Kidney epithelial cell (primary cell): ENCODE measurements around the gene MYO16. TPM values are rescaled to one million over a fixed set of nuclear protein-coding genes. Genes with fewer than 3 reads are reported as not detected.
A peak's percentile ranks its signal among the peaks of the same experiment; 100 is the strongest.
"Not testable (repeated sequence)": the region's sequence is repeated elsewhere in the genome, so short reads cannot be mapped to it uniquely, and the experiment has no call there.

Experiments used
- DNase-seq: peaks from one replicate; pipeline ENCODE4 v3.0.0-alpha.2; 2010; ENCODE audit warnings: low read depth
- H3K27me3 ChIP-seq: 2 replicates; pipeline ENCODE4 v1.6.0; 2011; ENCODE audit warnings: low read length; ENCODE audit not compliant: control insufficient read depth, insufficient read depth
- H3K36me3 ChIP-seq: 2 replicates; pipeline ENCODE4 v1.5.1; 2011; ENCODE audit warnings: low read length; ENCODE audit not compliant: control insufficient read depth, insufficient read depth
- H3K4me3 ChIP-seq: 2 replicates; pipeline ENCODE4 v1.5.1; 2011; ENCODE audit warnings: low read depth, mild to moderate bottlenecking, control low read depth, low read length
- CTCF ChIP-seq: IDR thresholded peaks from 2 replicates; pipeline ENCODE4 v1.5.1; 2011; ENCODE audit warnings: mild to moderate bottlenecking, moderate library complexity, low read length, control low read depth, inconsistent platforms; ENCODE audit not compliant: insufficient read depth, poor library complexity, severe bottlenecking
- total RNA-seq: library from RNA; depleted of rRNA; stranded (reverse); fragments of >200 nt; gene quantifications from 2 replicates; pipeline ENCODE4 v1.2.3, GENCODE V29; 2015

Gene MYO16
- total RNA-seq, 1 donor from 2014 or later = 0.38 TPM

- no peak for DNase-seq
- Histone ChIP-seq H3K36me3 (no peaks in the 10 kb centered on the region), H3K27me3 (no peaks in the 10 kb centered on the region), H3K4me3 (no peak overlapping the region)
- TF ChIP-seq CTCF = no peak
These were observed 273.2 kb downstream of the MYO16 start for GRCh38 chr13:108902405-108903155.

- DNase-seq = no peak
- no peaks in the 10 kb centered on the region for H3K36me3 ChIP-seq
- H3K4me3 ChIP-seq = no peak overlapping the region
- no peaks in the 10 kb centered on the region for H3K27me3 ChIP-seq
- no peak for TF ChIP-seq CTCF
These were observed 274.2 kb downstream of the MYO16 start for GRCh38 chr13:108903613-108904012.

- no peaks in the 10 kb centered on the region for H3K27me3 ChIP-seq
- DNase-seq = no peak
These were observed 282.4 kb downstream of the MYO16 start for GRCh38 chr13:108911807-108912206.

GRCh38 chr13:108913731-108914130, 284.3 kb downstream of the MYO16 start:
- not testable (repeated sequence) for H3K27me3 ChIP-seq, DNase-seq, H3K4me3 ChIP-seq, H3K36me3 ChIP-seq

More at GRCh38 chr13:108911807-108912206, 282.4 kb downstream of the MYO16 start:
- TF ChIP-seq CTCF = no peak
- Histone ChIP-seq H3K4me3 (no peak overlapping the region), H3K36me3 (no peaks in the 10 kb centered on the region)

GRCh38 chr13:108915095-108915633, 285.8 kb downstream of the MYO16 start:
- no peak for DNase-seq
- H3K36me3 ChIP-seq = no peaks in the 10 kb centered on the region
- peak; percentile 71 for TF ChIP-seq CTCF
- no peak overlapping the region for H3K4me3 ChIP-seq
- no peaks in the 10 kb centered on the region for H3K27me3 ChIP-seq

GRCh38 chr13:108915634-108916512, 286.5 kb downstream of the MYO16 start:
- TF ChIP-seq CTCF = no peak
- no peaks in the 10 kb centered on the region for H3K27me3 ChIP-seq
- no peak overlapping the region for H3K4me3 ChIP-seq
- DNase-seq = peak; percentile 82
- H3K36me3 ChIP-seq = no peaks in the 10 kb centered on the region
